Measurements from ENCODE around the gene PYGB. TPM values are rescaled to one million over a fixed set of nuclear protein-coding genes. Genes with fewer than 3 reads are reported as not detected.

The PYGB gene
- total RNA-seq, 1 experiment from 2014 or later, result 220 TPM

- Histone ChIP-seq H3K4me3 (ENCODE audit: low read depth in 2 of 2, low read length in 2 of 2) (no peak overlapping the region), H3K27ac (ENCODE audit: low read length) (no peak overlapping the region; the same call in 1 of the 2 replicates), H3K9me3 (ENCODE audit: control insufficient read depth, insufficient read depth, low read depth, low read length) (no peaks in the 10 kb centered on the region), H3K36me3 (ENCODE audit: control insufficient read depth, insufficient read depth, low read length) (peaks cover 15% of the 10 kb centered on the region), H3K4me1 (ENCODE audit: control insufficient read depth, insufficient read depth, low read length) (peaks cover 41% of the 10 kb centered on the region), H3K27me3 (ENCODE audit: control insufficient read depth, insufficient read depth, low read length) (no peaks in the 10 kb centered on the region)
- POLR2A ChIA-PET, result interaction anchor here (0.6 kb wide), 1 partner anchor 10 kb away, joined by 6 read pairs; no protein-coding TSS in a partner anchor
- no TSS peak for BruUV-seq (replicated peaks)
- intact Hi-C loops (cut with micrococcal nuclease; ENCODE audit: unreplicated experiment), result no loop called here
- ATAC-seq (peak; percentile 30; the same call in 1 of the 2 replicates), DNase-seq (ENCODE audit: low read depth, low spot score) (no peak)
- CTCF ChIA-PET, result no interaction called here
- in situ Hi-C loops (cut with HindIII; ENCODE audit: low pct_unique_long_range_greater_than_20kb, low sequenced_read_pairs), result no loop called here
- TF ChIP-seq SIN3A (IDR thresholded peaks at IDR 0.05; ENCODE audit: borderline replicate concordance, insufficient read depth, low read depth, low read length) (no peak), REST (IDR thresholded peaks at IDR 0.05; ENCODE audit: insufficient read depth in 1 of 2, low read depth in 2 of 2, low read length in 1 of 2) (no peak), CTCF (IDR thresholded peaks at IDR 0.05) (no peak), TCF7L2 (IDR thresholded peaks at IDR 0.05; ENCODE audit: low read depth, low read length) (no peak), POLR2AphosphoS5 (IDR thresholded peaks at IDR 0.05; ENCODE audit: low read depth, low read length) (no peak)
These were observed 10.6 kb downstream of the PYGB start for GRCh38 chr20:25258476-25258805.

GRCh38 chr20:25258828-25259227, 10.9 kb downstream of the PYGB start:
- peaks cover 38% of the 10 kb centered on the region for H3K4me1 ChIP-seq (ENCODE audit: control insufficient read depth, insufficient read depth, low read length)
- H3K36me3 ChIP-seq (ENCODE audit: control insufficient read depth, insufficient read depth, low read length), result peaks cover 15% of the 10 kb centered on the region
- ChIA-PET POLR2A (interaction anchor here (0.5 to 0.6 kb wide), 2 partner anchors 10 to 305 kb away, joined by 3 to 6 read pairs; no protein-coding TSS in a partner anchor), CTCF (no interaction called here)
- H3K27ac ChIP-seq (ENCODE audit: low read length), result no peak overlapping the region; the same call in 1 of the 2 replicates
- H3K4me3 ChIP-seq (ENCODE audit: low read depth in 2 of 2, low read length in 2 of 2), result no peak overlapping the region
- ATAC-seq (peak; percentile 40; the same call in 1 of the 2 replicates), DNase-seq (ENCODE audit: low read depth, low spot score) (no peak)
- H3K9me3 ChIP-seq (ENCODE audit: control insufficient read depth, insufficient read depth, low read depth, low read length), result no peaks in the 10 kb centered on the region
- BruUV-seq (replicated peaks), result no TSS peak
- TF ChIP-seq POLR2AphosphoS5 (IDR thresholded peaks at IDR 0.05; ENCODE audit: low read depth, low read length) (no peak), CTCF (IDR thresholded peaks at IDR 0.05) (no peak), REST (IDR thresholded peaks at IDR 0.05; ENCODE audit: insufficient read depth in 1 of 2, low read depth in 2 of 2, low read length in 1 of 2) (no peak), TCF7L2 (IDR thresholded peaks at IDR 0.05; ENCODE audit: low read depth, low read length) (no peak), SIN3A (IDR thresholded peaks at IDR 0.05; ENCODE audit: borderline replicate concordance, insufficient read depth, low read depth, low read length) (no peak)
- H3K27me3 ChIP-seq (ENCODE audit: control insufficient read depth, insufficient read depth, low read length), result no peaks in the 10 kb centered on the region
- intact Hi-C loops (cut with micrococcal nuclease; ENCODE audit: unreplicated experiment), result no loop called here
- in situ Hi-C loops (cut with HindIII; ENCODE audit: low pct_unique_long_range_greater_than_20kb, low sequenced_read_pairs), result no loop called here

Data from Panc1 (cell line).